ENCODE measurements around the gene EMILIN1. TPM values are rescaled to one million over a fixed set of nuclear protein-coding genes. Genes with fewer than 3 reads are reported as not detected.
"Not testable (repeated sequence)": the region's sequence is repeated elsewhere in the genome, so short reads cannot be mapped to it uniquely, and the experiment has no call there.

The EMILIN1 gene
- total and polyA plus RNA-seq, 5 donors from 2014 or later: 0.22 to 1.5 (median 0.70) TPM

GRCh38 chr2:27071277-27071989 is 7.0 kb upstream of the EMILIN1 start, which contains the start of gene OST4:
OST4 (minus strand) TSS chr2:27071654.
- DNase-seq (peak; percentile 86 to 94 (median 90)), ATAC-seq (ENCODE audit: low read depth in 2 of 2) (peak; percentile 92 to 94)
- H3K4me1 Mint-ChIP-seq: peaks cover 12 to 82% (median 45%) of the 10 kb centered on the region in 4 donors
- H3K9me3 Mint-ChIP-seq: no peaks in the 10 kb centered on the region
- H3K36me3 Mint-ChIP-seq: peaks cover 18% of the 10 kb centered on the region
- peak within 1 kb of the TSS; percentile 91 for H3K27ac ChIP-seq (ENCODE audit: insufficient read depth, low read length, poor library complexity, severe bottlenecking)
- peak within 1 kb of the TSS; percentile 92 to 99 (median 97) for H3K4me3 Mint-ChIP-seq
- H3K27me3 ChIP-seq (ENCODE audit: control insufficient read depth, insufficient read depth, low read length): no peaks in the 10 kb centered on the region
- peaks cover 19% of the 10 kb centered on the region for H3K36me3 ChIP-seq (ENCODE audit: control insufficient read depth, insufficient read depth, low read length)
- no peaks in the 10 kb centered on the region for H3K27me3 Mint-ChIP-seq
- peak within 1 kb of the TSS; percentile 92 for H3K4me3 ChIP-seq (ENCODE audit: low read depth, low read length)
- H3K9me3 ChIP-seq (ENCODE audit: control insufficient read depth in 2 of 2, low read length in 2 of 2): no peaks in the 10 kb centered on the region
- H3K4me1 ChIP-seq (ENCODE audit: control insufficient read depth, insufficient read depth, low read length, poor library complexity, severe bottlenecking): peaks cover 44% of the 10 kb centered on the region
- peak within 1 kb of the TSS; percentile 94 to 98 (median 97) for H3K27ac Mint-ChIP-seq

GRCh38 chr2:27071990-27072830 is 6.2 kb upstream of the EMILIN1 start:
- H3K4me1 ChIP-seq (ENCODE audit: control insufficient read depth, insufficient read depth, low read length, poor library complexity, severe bottlenecking): peaks cover 44% of the 10 kb centered on the region
- H3K4me1 Mint-ChIP-seq: peaks cover 14 to 77% (median 44%) of the 10 kb centered on the region in 4 donors
- H3K36me3 ChIP-seq (ENCODE audit: control insufficient read depth, insufficient read depth, low read length): peaks cover 18% of the 10 kb centered on the region
- peak overlapping the region; percentile 55 for H3K4me3 ChIP-seq (ENCODE audit: low read depth, low read length)
- H3K27me3 ChIP-seq (ENCODE audit: control insufficient read depth, insufficient read depth, low read length): no peaks in the 10 kb centered on the region
- ATAC-seq (ENCODE audit: low read depth in 2 of 2): peak in 1 of 2 donors; percentile 12
- H3K4me3 Mint-ChIP-seq: peak overlapping the region; percentile 79 to 92 (median 84)
- no peaks in the 10 kb centered on the region for H3K9me3 Mint-ChIP-seq
- peak overlapping the region; percentile 91 for H3K27ac ChIP-seq (ENCODE audit: insufficient read depth, low read length, poor library complexity, severe bottlenecking)
- peaks cover 16% of the 10 kb centered on the region for H3K36me3 Mint-ChIP-seq
- H3K9me3 ChIP-seq (ENCODE audit: control insufficient read depth in 2 of 2, low read length in 2 of 2): no peaks in the 10 kb centered on the region
- no peak for DNase-seq
- H3K27me3 Mint-ChIP-seq: no peaks in the 10 kb centered on the region
- H3K27ac Mint-ChIP-seq: peak overlapping the region; percentile 83 to 97 (median 88)

- peaks cover 14 to 70% (median 41%) of the 10 kb centered on the region in 4 donors for H3K4me1 Mint-ChIP-seq
- H3K27me3 Mint-ChIP-seq: no peaks in the 10 kb centered on the region
- Histone ChIP-seq H3K4me3 (ENCODE audit: low read depth, low read length) (no peak overlapping the region), H3K4me1 (ENCODE audit: control insufficient read depth, insufficient read depth, low read length, poor library complexity, severe bottlenecking) (peaks cover 44% of the 10 kb centered on the region), H3K9me3 (ENCODE audit: control insufficient read depth in 2 of 2, low read length in 2 of 2) (no peaks in the 10 kb centered on the region), H3K36me3 (ENCODE audit: control insufficient read depth, insufficient read depth, low read length) (peaks cover 12% of the 10 kb centered on the region), H3K27me3 (ENCODE audit: control insufficient read depth, insufficient read depth, low read length) (no peaks in the 10 kb centered on the region), H3K27ac (ENCODE audit: insufficient read depth, low read length, poor library complexity, severe bottlenecking) (peak overlapping the region; percentile 91)
- H3K27ac Mint-ChIP-seq: peak overlapping the region; percentile 58 to 97 (median 88)
- peaks cover 11% of the 10 kb centered on the region for H3K36me3 Mint-ChIP-seq
- DNase-seq: no peak
- H3K9me3 Mint-ChIP-seq: no peaks in the 10 kb centered on the region
- no peak for ATAC-seq (ENCODE audit: low read depth in 2 of 2)
- H3K4me3 Mint-ChIP-seq: peak overlapping the region; percentile 79 to 92 (median 84)
Measured at GRCh38 chr2:27072920-27073319, 5.5 kb upstream of the EMILIN1 start.

- no peaks in the 10 kb centered on the region for H3K9me3 ChIP-seq (ENCODE audit: control insufficient read depth in 2 of 2, low read length in 2 of 2)
- H3K4me3 ChIP-seq (ENCODE audit: low read depth, low read length): no peak overlapping the region
- peaks cover 14 to 61% (median 38%) of the 10 kb centered on the region in 4 donors for H3K4me1 Mint-ChIP-seq
- no peaks in the 10 kb centered on the region for H3K9me3 Mint-ChIP-seq
- peaks cover 11% of the 10 kb centered on the region for H3K36me3 Mint-ChIP-seq
- H3K36me3 ChIP-seq (ENCODE audit: control insufficient read depth, insufficient read depth, low read length): peaks cover 4% of the 10 kb centered on the region
- DNase-seq: no peak
- H3K27me3 ChIP-seq (ENCODE audit: control insufficient read depth, insufficient read depth, low read length): no peaks in the 10 kb centered on the region
- no peak overlapping the region for H3K27ac ChIP-seq (ENCODE audit: insufficient read depth, low read length, poor library complexity, severe bottlenecking)
- peak overlapping the region in 2 of 4 donors; percentile 8 to 92 for H3K4me3 Mint-ChIP-seq
- H3K27ac Mint-ChIP-seq: no peak overlapping the region
- ATAC-seq (ENCODE audit: low read depth in 2 of 2): no peak
- peaks cover 42% of the 10 kb centered on the region for H3K4me1 ChIP-seq (ENCODE audit: control insufficient read depth, insufficient read depth, low read length, poor library complexity, severe bottlenecking)
- H3K27me3 Mint-ChIP-seq: no peaks in the 10 kb centered on the region
Measured at GRCh38 chr2:27073782-27074181, 4.6 kb upstream of the EMILIN1 start.

GRCh38 chr2:27074738-27075565 is 3.5 kb upstream of the EMILIN1 start:
- H3K27me3 ChIP-seq (ENCODE audit: control insufficient read depth, insufficient read depth, low read length): no peaks in the 10 kb centered on the region
- peak overlapping the region; percentile 50 to 92 (median 66) for H3K4me3 Mint-ChIP-seq
- H3K36me3 Mint-ChIP-seq: no peaks in the 10 kb centered on the region
- peak overlapping the region; percentile 15 for H3K27ac ChIP-seq (ENCODE audit: insufficient read depth, low read length, poor library complexity, severe bottlenecking)
- peaks cover 14 to 50% (median 26%) of the 10 kb centered on the region in 4 donors for H3K4me1 Mint-ChIP-seq
- H3K27me3 Mint-ChIP-seq: no peaks in the 10 kb centered on the region
- H3K4me1 ChIP-seq (ENCODE audit: control insufficient read depth, insufficient read depth, low read length, poor library complexity, severe bottlenecking): peaks cover 30% of the 10 kb centered on the region
- H3K9me3 ChIP-seq (ENCODE audit: control insufficient read depth in 2 of 2, low read length in 2 of 2): no peaks in the 10 kb centered on the region
- no peak overlapping the region for H3K4me3 ChIP-seq (ENCODE audit: low read depth, low read length)
- H3K9me3 Mint-ChIP-seq: no peaks in the 10 kb centered on the region
- H3K36me3 ChIP-seq (ENCODE audit: control insufficient read depth, insufficient read depth, low read length): no peaks in the 10 kb centered on the region
- no peak for ATAC-seq (ENCODE audit: low read depth in 2 of 2)
- peak in 2 of 3 donors; percentile 51 to 55 for DNase-seq
- peak overlapping the region; percentile 76 to 83 (median 78) for H3K27ac Mint-ChIP-seq

GRCh38 chr2:27075566-27075871 is 2.9 kb upstream of the EMILIN1 start:
- not testable (repeated sequence) for H3K27me3 ChIP-seq (ENCODE audit: control insufficient read depth, insufficient read depth, low read length); ATAC-seq (ENCODE audit: low read depth in 2 of 2); H3K9me3 Mint-ChIP-seq; H3K36me3 Mint-ChIP-seq; H3K9me3 ChIP-seq (ENCODE audit: control insufficient read depth in 2 of 2, low read length in 2 of 2); H3K36me3 ChIP-seq (ENCODE audit: control insufficient read depth, insufficient read depth, low read length); H3K4me3 ChIP-seq (ENCODE audit: low read depth, low read length); H3K27me3 Mint-ChIP-seq; DNase-seq
- Histone ChIP-seq H3K27ac (ENCODE audit: insufficient read depth, low read length, poor library complexity, severe bottlenecking) (peak overlapping the region; percentile 15), H3K4me1 (ENCODE audit: control insufficient read depth, insufficient read depth, low read length, poor library complexity, severe bottlenecking) (peaks cover 25% of the 10 kb centered on the region)
- Mint-ChIP-seq H3K4me1 (peaks cover 14 to 48% (median 23%) of the 10 kb centered on the region in 4 donors), H3K4me3 (peak overlapping the region; percentile 24 to 92 (median 58)), H3K27ac (peak overlapping the region in 2 of 3 donors; percentile 76 to 78)

- ATAC-seq (ENCODE audit: low read depth in 2 of 2) (no peak), DNase-seq (no peak)
- Histone ChIP-seq H3K9me3 (ENCODE audit: control insufficient read depth in 2 of 2, low read length in 2 of 2) (no peaks in the 10 kb centered on the region), H3K4me3 (ENCODE audit: low read depth, low read length) (no peak overlapping the region), H3K36me3 (ENCODE audit: control insufficient read depth, insufficient read depth, low read length) (no peaks in the 10 kb centered on the region), H3K27me3 (ENCODE audit: control insufficient read depth, insufficient read depth, low read length) (no peaks in the 10 kb centered on the region), H3K27ac (ENCODE audit: insufficient read depth, low read length, poor library complexity, severe bottlenecking) (no peak overlapping the region), H3K4me1 (ENCODE audit: control insufficient read depth, insufficient read depth, low read length, poor library complexity, severe bottlenecking) (peaks cover 26% of the 10 kb centered on the region)
- Mint-ChIP-seq H3K4me3 (peak overlapping the region in 2 of 4 donors; percentile 36 to 92), H3K27ac (peak overlapping the region in 2 of 3 donors; percentile 12 to 83), H3K4me1 (peaks cover 14 to 48% (median 22%) of the 10 kb centered on the region in 4 donors), H3K9me3 (no peaks in the 10 kb centered on the region), H3K27me3 (no peaks in the 10 kb centered on the region), H3K36me3 (no peaks in the 10 kb centered on the region)
Measured at GRCh38 chr2:27076323-27076722, 2.1 kb upstream of the EMILIN1 start.
